Muscle layer of duodenum (tissue), 2 donors: Measurements from ENCODE around the gene CYBC1.
"Not testable (repeated sequence)": the region's sequence is repeated elsewhere in the genome, so short reads cannot be mapped to it uniquely, and the experiment has no call there.

Experiments
- H3K27ac ChIP-seq: one replicate; pipeline ENCODE4 v1.7.0; 2013; ENCODE audit warnings: mild to moderate bottlenecking, low read length
- H3K27me3 ChIP-seq: one replicate; pipeline ENCODE4 v1.7.0; 2013; ENCODE audit warnings: low read depth, mild to moderate bottlenecking, control low read depth, low read length
- H3K36me3 ChIP-seq, 2 donors: one replicate each; pipeline ENCODE4 v1.7.0; 2013; ENCODE audit warnings: low read length in 2 of 2, control low read depth in 1 of 2, mild to moderate bottlenecking in 1 of 2; ENCODE audit not compliant: insufficient read depth in 2 of 2, control insufficient read depth in 1 of 2
- H3K4me1 ChIP-seq, 2 donors: one replicate each; pipeline ENCODE4 v1.7.0; 2013; ENCODE audit warnings: low read length in 2 of 2, mild to moderate bottlenecking in 2 of 2, control low read depth in 1 of 2, moderate library complexity in 1 of 2; ENCODE audit not compliant: insufficient read depth in 2 of 2, control insufficient read depth in 1 of 2
- H3K4me3 ChIP-seq, 2 donors: one replicate each; pipeline ENCODE4 v1.7.0; 2013; ENCODE audit warnings: low read length in 2 of 2, low read depth in 1 of 2, mild to moderate bottlenecking in 1 of 2
- H3K9me3 ChIP-seq, 2 donors: one replicate each; pipeline ENCODE4 v1.7.0; 2013; ENCODE audit warnings: low read length in 2 of 2, control low read depth in 1 of 2, mild to moderate bottlenecking in 1 of 2; ENCODE audit not compliant: control insufficient read depth in 1 of 2
- donor health status: healthy.

CYBC1 gene

GRCh38 chr17:82412535-82413520 lies 37.7 kb downstream of the CYBC1 start:
- H3K27ac ChIP-seq: no peak overlapping the region
- H3K27me3 ChIP-seq: no peaks in the 10 kb centered on the region
- H3K9me3 ChIP-seq: no peaks in the 10 kb centered on the region
- no peak overlapping the region for H3K4me3 ChIP-seq
- H3K36me3 ChIP-seq: peaks cover 0 to 15% of the 10 kb centered on the region in 2 donors
- H3K4me1 ChIP-seq: peaks cover 0 to 13% of the 10 kb centered on the region in 2 donors

DNA sequence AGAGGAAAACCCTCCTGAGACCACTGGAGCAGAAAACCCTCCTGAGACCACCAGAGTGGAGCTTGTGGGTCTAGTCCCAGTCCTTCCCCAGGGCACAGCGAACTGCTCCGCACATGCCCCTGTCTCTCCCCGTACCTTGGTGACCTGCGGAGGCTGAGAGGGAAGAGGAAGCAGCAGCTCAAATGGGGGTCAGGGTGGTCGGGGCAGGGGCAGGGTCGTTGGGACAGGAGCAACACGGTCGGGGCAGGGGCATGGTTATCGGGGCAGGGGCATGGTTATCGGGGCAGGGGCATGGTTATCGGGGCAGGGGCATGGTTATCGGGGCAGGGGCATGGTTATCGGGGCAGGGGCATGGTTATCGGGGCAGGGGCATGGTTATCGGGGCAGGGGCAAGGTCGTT lies 38.5 kb downstream of the CYBC1 start:
- H3K27me3 ChIP-seq, H3K27ac ChIP-seq, H3K9me3 ChIP-seq, H3K4me3 ChIP-seq, H3K4me1 ChIP-seq: not testable (repeated sequence)
- H3K36me3 ChIP-seq: peaks cover 0 to 15% of the 10 kb centered on the region in 2 donors

DNA sequence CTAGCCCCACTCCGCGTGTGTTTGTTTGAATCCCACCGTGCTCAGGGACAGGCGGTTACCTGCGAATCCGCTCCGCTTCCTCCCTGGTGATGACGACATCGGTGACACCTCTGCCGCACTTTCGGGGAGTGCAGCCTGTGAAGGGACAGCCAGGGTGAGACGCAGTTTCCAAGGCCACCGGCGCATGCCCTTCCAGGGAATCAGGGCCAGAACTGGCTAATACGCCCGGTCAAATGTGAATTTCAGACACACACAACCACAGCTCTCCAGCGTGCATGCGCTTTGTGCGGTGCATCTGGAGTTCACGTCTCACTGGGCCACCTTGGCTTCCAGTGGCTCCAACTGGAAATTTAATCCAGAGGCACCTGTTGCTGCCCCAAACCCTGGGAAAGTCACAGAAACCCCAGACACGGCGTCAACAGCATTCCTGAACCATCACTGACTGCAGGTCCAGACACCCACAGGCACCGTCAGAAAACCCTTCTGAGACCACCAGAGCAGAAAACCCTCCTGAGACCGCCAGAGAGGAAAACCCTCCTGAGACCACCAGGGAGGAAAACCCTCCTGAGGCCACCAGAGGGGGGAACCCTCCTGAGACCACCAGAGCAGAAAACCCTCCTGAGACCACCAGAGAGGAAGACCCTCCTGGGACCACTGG lies 39.0 kb downstream of the CYBC1 start:
- Histone ChIP-seq H3K4me1 (peaks cover 0 to 9% of the 10 kb centered on the region in 2 donors), H3K36me3 (peaks cover 0 to 15% of the 10 kb centered on the region in 2 donors), H3K27ac (no peak overlapping the region), H3K27me3 (no peaks in the 10 kb centered on the region), H3K4me3 (no peak overlapping the region), H3K9me3 (no peaks in the 10 kb centered on the region)

DNA sequence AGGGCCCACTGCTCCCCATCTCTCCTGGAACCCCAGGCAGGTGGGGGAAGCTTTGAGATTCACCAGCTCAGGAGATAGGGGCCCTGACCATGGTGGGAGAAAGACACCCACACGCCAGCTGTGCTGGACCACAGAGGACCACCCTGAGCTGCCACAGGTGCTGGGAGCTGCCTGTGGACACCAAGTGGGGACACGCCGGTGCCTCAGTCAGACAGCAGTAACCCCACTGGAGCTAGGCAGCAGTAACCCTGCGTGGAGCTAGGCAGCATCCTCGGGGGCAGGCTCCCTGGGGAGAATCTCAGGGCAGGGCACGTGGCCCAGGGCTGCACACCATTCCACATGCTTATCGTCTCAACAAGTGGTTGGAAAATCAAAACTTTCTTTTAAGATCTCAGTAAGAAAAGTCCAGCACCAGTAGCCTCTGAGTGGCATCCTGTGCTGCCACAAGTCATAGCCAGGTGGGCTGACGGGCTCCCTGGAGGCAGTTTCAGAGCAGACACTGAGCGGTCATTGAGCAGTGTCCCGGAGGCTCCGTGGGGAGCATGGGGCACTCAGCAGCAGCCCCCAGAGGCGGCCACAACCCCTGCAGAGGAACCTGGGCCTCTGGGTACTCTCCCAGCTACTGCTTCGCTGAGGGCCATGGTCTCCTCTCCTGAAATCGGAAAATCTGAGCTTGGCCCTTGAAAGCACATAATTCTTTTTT lies 40.4 kb downstream of the CYBC1 start:
- Histone ChIP-seq H3K4me1 (peaks cover 0 to 9% of the 10 kb centered on the region in 2 donors), H3K9me3 (no peaks in the 10 kb centered on the region), H3K36me3 (peaks cover 0 to 15% of the 10 kb centered on the region in 2 donors)

DNA sequence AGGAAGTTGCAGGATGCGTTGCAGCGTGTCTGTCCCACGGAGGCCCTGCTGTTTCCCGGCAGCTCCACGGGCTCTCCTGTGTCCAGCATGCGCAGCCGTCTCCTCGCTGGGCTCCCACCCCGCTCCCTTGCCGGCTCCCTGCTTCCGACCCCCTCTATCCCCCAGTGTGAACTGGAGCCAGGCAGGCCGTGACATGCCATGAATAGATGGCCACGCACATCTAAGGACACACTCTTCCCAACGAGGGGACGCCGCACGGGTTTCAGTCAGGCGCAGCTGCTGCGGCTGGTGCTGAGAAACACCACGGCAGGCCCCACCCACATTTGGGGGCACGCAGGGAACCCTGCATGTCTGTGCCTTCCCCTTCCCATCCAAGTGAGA lies 41.6 kb downstream of the CYBC1 start:
- H3K27me3 ChIP-seq: no peaks in the 10 kb centered on the region
- peaks cover 0 to 21% of the 10 kb centered on the region in 2 donors for H3K36me3 ChIP-seq
- H3K4me1 ChIP-seq: no peaks in the 10 kb centered on the region
- no peaks in the 10 kb centered on the region for H3K9me3 ChIP-seq
- no peak overlapping the region for H3K4me3 ChIP-seq
- H3K27ac ChIP-seq: no peak overlapping the region

More for the DNA sequence above, 40.4 kb downstream of the CYBC1 start:
- no peak overlapping the region for H3K4me3 ChIP-seq
- H3K27ac ChIP-seq: no peak overlapping the region
- H3K27me3 ChIP-seq: no peaks in the 10 kb centered on the region

GRCh38 chr17:82408288-82408937 lies 42.1 kb downstream of the CYBC1 start:
- H3K4me3 ChIP-seq: no peak overlapping the region
- no peak overlapping the region for H3K27ac ChIP-seq
- H3K36me3 ChIP-seq: peaks cover 0 to 26% of the 10 kb centered on the region in 2 donors
- H3K9me3 ChIP-seq: no peaks in the 10 kb centered on the region
- H3K27me3 ChIP-seq: no peaks in the 10 kb centered on the region
- H3K4me1 ChIP-seq: no peaks in the 10 kb centered on the region

DNA sequence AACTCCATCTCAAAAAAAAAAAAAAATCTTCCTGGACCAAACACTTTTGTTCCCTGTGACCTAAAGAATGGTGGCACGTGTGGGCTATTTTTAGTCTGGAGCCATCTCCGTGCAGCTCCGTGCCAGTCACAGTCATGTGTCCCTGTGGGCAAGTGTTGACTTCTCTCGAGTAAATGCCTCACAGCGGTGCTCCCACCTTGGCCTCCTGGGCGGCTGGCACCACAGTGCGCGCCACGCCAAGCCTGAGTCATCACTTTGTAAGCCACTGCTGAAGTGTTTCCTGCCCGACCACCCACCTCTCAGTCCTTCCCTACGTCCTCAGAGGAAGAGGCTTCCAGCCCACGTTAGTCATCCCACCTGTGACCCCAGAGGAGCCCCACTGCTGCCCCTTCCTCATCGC lies 43.3 kb downstream of the CYBC1 start:
- Histone ChIP-seq H3K4me3 (no peak overlapping the region), H3K4me1 (no peaks in the 10 kb centered on the region), H3K36me3 (peaks cover 0 to 35% of the 10 kb centered on the region in 2 donors), H3K27me3 (no peaks in the 10 kb centered on the region), H3K9me3 (no peaks in the 10 kb centered on the region), H3K27ac (no peak overlapping the region)

DNA sequence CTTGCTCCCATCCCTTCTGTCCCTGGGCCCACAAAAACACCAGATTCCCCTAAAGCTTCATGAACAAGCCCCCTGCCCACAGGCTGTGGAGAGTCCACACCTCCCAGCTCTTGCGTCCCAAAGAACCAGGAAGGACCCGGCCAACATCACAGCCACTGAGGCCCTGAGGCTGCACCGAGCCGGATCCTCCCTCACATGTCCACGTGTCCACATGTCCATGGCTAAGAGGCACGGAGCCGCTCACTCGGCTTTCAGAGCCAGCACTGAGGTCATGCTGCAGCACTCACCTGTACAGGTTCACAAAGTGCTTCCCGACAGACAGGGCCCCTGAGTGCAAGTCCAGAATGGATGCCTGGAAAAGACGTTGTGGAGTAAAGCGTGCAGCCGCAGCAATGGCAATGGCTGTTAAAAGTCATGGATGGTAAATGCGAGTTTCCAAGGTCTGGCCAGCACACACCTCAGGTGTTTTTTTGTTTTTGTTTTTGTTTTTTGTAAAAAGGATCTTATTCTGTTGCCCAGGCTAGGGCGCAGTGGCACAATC lies 44.4 kb downstream of the CYBC1 start:
- H3K36me3 ChIP-seq: peaks cover 0 to 41% of the 10 kb centered on the region in 2 donors
- H3K4me1 ChIP-seq: no peaks in the 10 kb centered on the region
- no peaks in the 10 kb centered on the region for H3K27me3 ChIP-seq
- no peak overlapping the region for H3K4me3 ChIP-seq
- no peak overlapping the region for H3K27ac ChIP-seq
- no peaks in the 10 kb centered on the region for H3K9me3 ChIP-seq

DNA sequence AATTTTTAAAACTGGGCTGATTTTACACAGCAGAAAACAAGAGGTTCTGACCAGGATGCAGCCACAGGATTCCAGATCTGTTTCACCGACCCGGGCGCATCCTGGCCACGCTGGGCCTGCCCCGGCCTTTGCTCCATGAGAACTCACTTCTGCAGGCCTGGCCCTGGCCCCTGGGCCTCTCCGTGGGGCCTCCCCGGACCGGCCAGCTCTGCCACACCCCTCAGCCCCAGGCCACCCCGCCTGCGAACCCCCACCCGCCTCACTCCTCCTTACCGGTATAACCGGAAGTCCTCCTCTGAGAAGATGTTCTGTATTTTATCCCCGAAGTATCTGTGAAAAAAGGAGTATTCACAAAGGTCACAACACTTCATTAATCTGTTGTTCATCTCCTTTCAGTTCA lies 45.5 kb downstream of the CYBC1 start:
- H3K4me1 ChIP-seq: peaks cover 0 to 2% of the 10 kb centered on the region in 2 donors
- no peak overlapping the region for H3K27ac ChIP-seq
- no peak overlapping the region for H3K4me3 ChIP-seq
- no peaks in the 10 kb centered on the region for H3K27me3 ChIP-seq
- peaks cover 0 to 41% of the 10 kb centered on the region in 2 donors for H3K36me3 ChIP-seq
- no peaks in the 10 kb centered on the region for H3K9me3 ChIP-seq

- Histone ChIP-seq H3K4me1 (peaks cover 0 to 7% of the 10 kb centered on the region in 2 donors), H3K36me3 (peaks cover 0 to 33% of the 10 kb centered on the region in 2 donors), H3K9me3 (no peaks in the 10 kb centered on the region), H3K27ac (no peak overlapping the region), H3K4me3 (no peak overlapping the region), H3K27me3 (no peaks in the 10 kb centered on the region)
These were observed 46.6 kb downstream of the CYBC1 start for GRCh38 chr17:82403662-82404660.
